Fibroblast of lung (primary cell): Measurements from ENCODE around the gene PPIF.

Experiments used
- EZH2 ChIP-seq: IDR thresholded peaks from 2 replicates; pipeline ENCODE4 v1.5.1; 2012; ENCODE audit warnings: low read length, control low read depth, mild to moderate bottlenecking; ENCODE audit errors: missing control alignments
- TF ChIP-seq, protein P1 (sequence below), 2 donors: IDR thresholded peaks in 1 of 2; conservative IDR thresholded peaks in 1 of 2; 1 replicate in 1 of 2; 2 replicates in 1 of 2; pipeline ENCODE4 v1.5.1; 2011 to 2012; ENCODE audit warnings: low read length in 2 of 2, control low read depth in 1 of 2, inconsistent platforms in 1 of 2, low read depth in 1 of 2, mild to moderate bottlenecking in 1 of 2

DNA sequence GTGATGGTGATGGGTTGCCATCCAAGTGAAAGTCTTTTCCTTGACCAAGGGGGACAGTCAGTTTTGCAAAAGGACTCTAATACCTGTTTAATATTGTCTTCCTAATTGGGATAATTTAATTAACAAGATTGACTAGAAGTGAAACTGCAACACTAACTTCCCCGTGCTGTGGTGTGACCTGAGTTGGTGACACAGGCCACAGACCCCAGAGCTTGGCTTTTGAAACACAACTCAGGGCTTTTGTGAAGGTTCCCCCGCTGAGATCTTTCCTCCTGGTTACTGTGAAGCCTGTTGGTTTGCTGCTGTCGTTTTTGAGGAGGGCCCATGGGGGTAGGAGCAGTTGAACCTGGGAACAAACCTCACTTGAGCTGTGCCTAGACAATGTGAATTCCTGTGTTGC is 6.9 kb downstream of the PPIF start:
- TF ChIP-seq, protein P1, sequence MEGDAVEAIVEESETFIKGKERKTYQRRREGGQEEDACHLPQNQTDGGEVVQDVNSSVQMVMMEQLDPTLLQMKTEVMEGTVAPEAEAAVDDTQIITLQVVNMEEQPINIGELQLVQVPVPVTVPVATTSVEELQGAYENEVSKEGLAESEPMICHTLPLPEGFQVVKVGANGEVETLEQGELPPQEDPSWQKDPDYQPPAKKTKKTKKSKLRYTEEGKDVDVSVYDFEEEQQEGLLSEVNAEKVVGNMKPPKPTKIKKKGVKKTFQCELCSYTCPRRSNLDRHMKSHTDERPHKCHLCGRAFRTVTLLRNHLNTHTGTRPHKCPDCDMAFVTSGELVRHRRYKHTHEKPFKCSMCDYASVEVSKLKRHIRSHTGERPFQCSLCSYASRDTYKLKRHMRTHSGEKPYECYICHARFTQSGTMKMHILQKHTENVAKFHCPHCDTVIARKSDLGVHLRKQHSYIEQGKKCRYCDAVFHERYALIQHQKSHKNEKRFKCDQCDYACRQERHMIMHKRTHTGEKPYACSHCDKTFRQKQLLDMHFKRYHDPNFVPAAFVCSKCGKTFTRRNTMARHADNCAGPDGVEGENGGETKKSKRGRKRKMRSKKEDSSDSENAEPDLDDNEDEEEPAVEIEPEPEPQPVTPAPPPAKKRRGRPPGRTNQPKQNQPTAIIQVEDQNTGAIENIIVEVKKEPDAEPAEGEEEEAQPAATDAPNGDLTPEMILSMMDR (conservative IDR thresholded peaks at IDR 0.05 in 1 of 2, IDR thresholded peaks at IDR 0.05 in 1 of 2; ENCODE audit: low read depth in 1 of 2, low read length in 2 of 2) = no peak
- TF ChIP-seq EZH2 = no peak
